ENCODE results near the gene AKAP12.
"Not testable (repeated sequence)": the region's sequence is repeated elsewhere in the genome, so short reads cannot be mapped to it uniquely, and the experiment has no call there.

The AKAP12 gene

GRCh38 chr6:151307501-151307900 lies 67.7 kb downstream of the AKAP12 start:
- in situ Hi-C loops (cut with MboI; ENCODE audit: low sequenced_read_pairs) = no loop called here

DNA sequence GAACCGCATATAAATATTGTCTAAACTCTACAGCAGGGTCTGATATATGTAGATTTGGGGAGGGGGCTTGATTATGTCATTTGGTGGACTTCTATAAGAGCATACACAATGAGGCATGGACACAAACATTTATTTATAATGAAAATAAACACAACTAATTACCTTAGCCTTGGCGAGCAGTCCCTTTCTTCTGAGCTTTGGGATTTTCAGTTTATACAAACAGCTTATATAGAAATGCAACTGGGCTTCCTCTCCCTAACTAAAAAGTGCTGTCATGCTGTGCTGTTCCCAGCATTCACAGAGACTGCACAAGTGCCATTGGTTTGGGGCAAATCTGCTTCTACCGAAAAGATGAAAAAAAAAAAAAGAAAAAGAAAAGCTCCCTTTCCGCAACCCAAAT lies 69.9 kb downstream of the AKAP12 start:
- in situ Hi-C loops (cut with MboI; ENCODE audit: low sequenced_read_pairs) = no loop called here

GRCh38 chr6:151310279-151310678 lies 70.5 kb downstream of the AKAP12 start:
- in situ Hi-C loops (cut with MboI; ENCODE audit: low sequenced_read_pairs) = no loop called here

DNA sequence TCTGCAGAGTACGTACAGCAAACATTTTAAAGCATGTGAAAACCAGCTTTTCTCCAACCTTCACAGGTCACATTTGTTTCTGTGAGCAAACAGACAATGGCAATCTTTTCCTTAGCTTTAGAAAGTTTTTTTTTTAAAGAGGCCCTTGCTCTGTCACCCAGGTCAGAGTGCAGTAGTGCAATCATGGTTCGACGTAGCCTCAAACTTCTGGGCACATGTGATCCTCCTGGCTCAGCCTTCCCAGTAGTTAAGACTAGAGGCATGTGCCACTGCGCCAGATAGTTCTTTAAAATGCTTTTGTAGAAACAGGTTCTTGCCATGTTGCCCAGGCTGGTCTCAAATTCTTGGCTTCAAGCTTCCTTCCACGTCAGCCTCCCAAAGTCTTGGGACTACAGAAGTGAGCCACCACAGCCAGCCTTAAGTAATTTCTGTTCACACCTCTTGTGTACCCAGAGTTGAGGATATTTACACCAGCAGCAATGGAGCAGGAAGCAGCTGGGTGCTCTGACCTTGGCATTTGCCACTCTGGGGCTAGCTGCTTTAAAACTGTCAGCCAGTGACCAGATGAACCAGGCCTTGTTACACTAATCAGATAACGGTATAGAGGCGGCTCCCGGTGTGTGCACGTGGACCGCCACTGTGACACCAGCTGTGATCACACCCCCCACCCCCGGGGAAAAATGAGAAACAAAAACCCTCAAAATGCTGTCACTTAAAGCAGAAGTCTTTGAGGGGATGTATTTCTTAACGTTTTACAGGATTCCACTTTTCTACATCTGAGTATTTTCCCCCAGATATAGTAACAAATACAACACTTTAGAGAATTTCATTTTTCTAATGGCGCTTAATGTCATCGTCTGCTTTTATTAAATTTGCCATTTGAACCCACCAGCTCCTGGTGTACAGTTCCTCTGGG lies 71.3 kb downstream of the AKAP12 start:
- in situ Hi-C loops (cut with MboI; ENCODE audit: low sequenced_read_pairs) = no loop called here

GRCh38 chr6:151313066-151313491 lies 73.3 kb downstream of the AKAP12 start:
- in situ Hi-C loops (cut with MboI; ENCODE audit: low sequenced_read_pairs) = no loop called here

DNA sequence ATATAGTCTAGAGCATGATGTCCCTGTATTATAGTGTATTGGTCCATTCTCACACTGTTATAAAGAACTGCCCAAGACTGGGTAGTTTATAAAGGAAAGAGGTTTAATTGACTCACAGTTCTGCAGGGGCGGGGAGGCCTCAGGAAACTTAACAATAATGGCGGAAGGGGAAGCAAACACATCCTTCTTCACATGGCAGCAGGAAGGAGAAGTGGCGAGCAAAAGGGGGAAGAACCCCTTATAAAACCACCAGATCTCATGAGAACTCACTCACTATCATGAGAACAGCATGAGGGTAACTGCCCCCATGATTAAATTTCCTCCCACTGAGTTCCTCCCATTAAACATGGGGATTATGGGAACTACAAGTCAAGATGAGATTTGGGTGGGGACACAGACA lies 75.9 kb downstream of the AKAP12 start:
- in situ Hi-C loops (cut with MboI; ENCODE audit: low sequenced_read_pairs) = not testable (repeated sequence)

GRCh38 chr6:151317103-151317994 lies 77.6 kb downstream of the AKAP12 start:
- in situ Hi-C loops (cut with MboI; ENCODE audit: low sequenced_read_pairs) = no loop called here

DNA sequence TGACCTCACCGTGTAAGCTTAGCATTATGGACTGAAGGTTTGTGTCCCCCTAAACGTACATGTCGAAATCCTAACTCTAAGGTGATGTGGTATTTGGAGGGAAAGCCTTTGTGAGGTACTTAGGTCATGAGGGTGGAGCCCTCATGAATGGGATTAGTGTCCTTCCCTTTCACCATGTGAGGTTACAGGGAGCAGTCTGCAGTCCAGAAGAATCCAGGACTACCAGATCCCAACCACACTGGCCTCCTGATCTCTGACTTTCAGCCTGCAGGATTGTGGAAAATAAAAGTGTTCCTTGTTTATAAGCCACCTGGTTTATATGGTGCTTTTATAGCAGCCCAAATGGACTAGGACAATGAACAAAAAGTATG lies 78.2 kb downstream of the AKAP12 start:
- in situ Hi-C loops (cut with MboI; ENCODE audit: low sequenced_read_pairs) = no loop called here

DNA sequence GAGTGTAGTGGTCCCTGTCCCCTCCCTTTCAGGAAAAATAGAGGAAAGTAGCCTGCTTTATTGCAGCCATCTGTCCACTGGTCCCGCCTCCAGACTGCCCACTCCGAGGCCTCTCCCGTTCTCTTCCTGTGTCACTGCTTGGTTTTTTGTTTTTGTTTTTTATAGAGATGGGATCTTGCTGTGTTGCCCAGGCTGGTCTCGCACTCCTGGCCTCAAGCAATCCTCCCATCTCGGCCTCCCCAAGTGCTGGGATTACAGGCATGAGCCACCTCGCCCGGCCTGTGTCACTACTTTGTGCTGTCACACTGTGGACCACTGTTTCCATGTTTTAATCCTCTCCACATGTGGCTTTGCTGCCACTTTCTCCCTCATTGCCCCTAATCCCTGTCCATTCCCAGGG lies 80.4 kb downstream of the AKAP12 start:
- in situ Hi-C loops (cut with MboI; ENCODE audit: low sequenced_read_pairs) = loop anchor here (10.0 kb wide), 1 partner anchor 425 kb away; no protein-coding TSS in a partner anchor

- in situ Hi-C loops (cut with MboI; ENCODE audit: low sequenced_read_pairs) = loop anchor here (10.0 kb wide), 1 partner anchor 427 kb away; no protein-coding TSS in a partner anchor
Observed at GRCh38 chr6:151321438-151321837, 81.7 kb downstream of the AKAP12 start.

GRCh38 chr6:151322570-151322969 lies 82.8 kb downstream of the AKAP12 start:
- in situ Hi-C loops (cut with MboI; ENCODE audit: low sequenced_read_pairs) = loop anchor here (10.0 kb wide), 1 partner anchor 428 kb away; no protein-coding TSS in a partner anchor

DNA sequence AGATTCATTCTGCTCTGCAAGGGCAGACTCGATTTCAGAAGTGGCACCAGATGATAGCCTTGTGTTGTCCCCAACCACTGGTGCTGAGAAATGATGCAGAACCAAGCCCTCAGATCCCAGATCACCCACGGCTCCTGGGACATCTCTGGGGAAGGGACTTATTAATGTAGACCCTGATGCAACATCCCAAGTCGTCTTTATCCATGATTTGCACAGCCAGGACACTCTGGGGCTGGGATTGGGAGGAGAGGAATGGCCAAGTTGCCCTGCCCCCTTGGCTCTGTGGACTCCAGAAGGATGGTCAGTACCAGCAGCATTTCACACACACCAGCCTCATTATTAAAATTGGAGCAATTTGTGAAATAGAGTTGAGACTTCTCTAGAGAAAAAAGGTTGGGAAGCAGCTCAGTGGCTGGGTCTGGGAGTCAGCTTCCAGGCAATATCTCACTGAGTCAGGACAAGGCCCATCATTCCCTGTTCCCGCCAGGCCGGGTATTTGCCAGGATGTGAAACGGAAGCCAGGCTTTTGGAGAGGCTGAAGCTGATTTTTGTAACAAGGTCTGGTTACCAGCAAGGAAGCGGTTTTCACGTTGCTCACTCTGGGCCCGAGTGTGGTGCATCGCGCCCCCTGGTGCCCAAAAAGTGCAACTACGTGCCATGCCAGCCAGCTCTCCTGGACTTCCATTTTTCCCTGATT lies 84.2 kb downstream of the AKAP12 start:
- in situ Hi-C loops (cut with MboI; ENCODE audit: low sequenced_read_pairs) = loop anchor here (10.0 kb wide), 1 partner anchor 429 kb away; no protein-coding TSS in a partner anchor

DNA sequence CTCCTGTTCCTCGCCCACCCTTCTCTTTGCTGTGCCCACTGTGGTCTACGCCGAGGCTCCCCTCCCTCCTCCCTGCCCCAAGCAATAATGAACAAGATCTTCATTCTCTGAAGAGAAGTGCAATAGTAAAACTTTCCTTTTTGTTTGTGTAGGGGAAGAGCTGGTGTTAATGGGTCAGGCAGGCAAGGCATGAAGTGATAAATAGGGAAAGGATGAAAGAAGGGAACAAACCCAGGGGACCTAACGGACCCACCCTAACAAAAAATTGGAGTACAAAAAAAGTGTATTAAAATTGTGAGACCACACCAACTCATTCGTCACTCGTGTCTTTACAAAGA lies 84.7 kb downstream of the AKAP12 start:
- in situ Hi-C loops (cut with MboI; ENCODE audit: low sequenced_read_pairs) = loop anchor here (10.0 kb wide), 1 partner anchor 430 kb away; no protein-coding TSS in a partner anchor

DNA sequence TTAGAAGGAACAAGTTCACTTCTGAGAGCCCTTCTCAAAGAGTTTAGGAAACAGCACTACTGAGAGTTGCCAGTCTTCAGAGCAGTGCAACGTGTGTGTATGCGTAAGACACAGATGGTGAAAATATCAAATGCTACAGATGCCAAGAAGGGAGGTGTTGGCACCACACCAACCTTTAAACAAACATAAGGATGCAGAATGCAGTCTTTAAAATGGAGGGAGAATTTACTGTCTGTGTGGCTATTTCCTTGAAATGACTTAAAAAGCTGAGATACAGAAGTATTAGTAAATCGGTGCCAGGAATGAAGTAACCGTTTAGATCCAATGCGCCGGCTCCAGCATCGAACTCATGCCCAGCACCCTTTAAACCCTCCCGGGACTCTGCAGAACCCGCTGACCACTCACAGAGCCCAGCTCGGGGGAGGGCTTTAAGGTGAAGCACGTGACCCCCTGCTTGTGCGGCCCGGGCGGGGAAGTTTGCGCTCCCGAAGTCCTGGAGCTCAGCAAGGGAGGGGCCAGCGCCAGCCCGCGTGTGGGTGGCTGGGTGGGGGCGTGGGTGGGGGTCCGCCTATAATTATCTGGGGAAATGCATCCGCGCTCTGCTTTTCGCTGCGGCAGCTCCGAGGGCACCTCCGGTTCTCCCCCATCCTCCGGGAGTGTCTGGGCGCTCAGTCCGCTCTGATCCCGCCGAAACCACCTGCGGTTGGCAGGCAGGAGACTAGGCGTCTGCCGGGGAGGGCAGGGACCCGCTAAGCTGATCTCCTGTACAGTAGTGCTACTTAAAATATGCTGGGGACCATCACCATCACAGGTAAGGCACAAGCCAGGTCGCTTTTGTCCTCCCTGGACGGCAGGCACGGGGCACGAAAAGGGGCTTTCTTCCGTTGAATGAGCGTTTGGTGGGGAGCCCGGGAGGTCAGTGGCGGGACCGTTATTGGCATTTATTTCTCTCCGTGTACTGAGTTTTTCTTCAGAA lies 85.6 kb downstream of the AKAP12 start:
- in situ Hi-C loops (cut with MboI; ENCODE audit: low sequenced_read_pairs) = loop anchor here (10.0 to 25.0 kb wide), 2 partner anchors 313 to 431 kb away; no protein-coding TSS in a partner anchor

DNA sequence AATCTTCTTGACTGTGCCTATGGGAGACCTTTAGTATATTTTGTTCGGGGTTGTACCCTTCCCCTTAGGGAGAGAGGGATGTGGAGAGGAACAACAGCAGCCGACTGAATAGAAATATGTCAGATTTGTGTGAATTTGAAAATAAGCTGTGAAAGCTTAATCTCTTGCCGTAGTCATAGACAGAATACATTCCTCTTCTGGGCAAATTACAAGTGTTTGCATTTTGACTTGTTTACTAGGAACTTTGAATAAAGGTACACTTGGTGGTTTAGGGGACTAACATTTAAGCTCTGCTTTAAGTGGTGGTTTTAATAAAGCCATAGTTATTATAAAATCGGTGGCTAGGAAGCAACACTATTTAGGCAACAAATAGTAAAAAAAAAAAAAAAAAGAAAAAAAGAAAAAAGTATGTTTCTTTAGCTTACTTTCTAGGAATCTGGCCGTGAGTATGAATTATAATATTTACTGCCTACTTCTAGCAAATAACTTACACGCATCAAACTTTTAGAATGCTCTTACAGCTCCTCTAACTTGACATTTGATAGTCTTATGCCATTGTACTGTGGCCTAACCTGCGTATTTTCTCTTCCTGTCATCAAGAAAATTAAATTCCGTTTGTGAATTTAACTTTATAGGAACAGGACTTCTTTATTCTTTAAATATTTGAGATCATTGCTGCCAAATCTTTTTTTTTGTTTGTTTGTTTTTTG lies 86.5 kb downstream of the AKAP12 start:
- in situ Hi-C loops (cut with MboI; ENCODE audit: low sequenced_read_pairs) = loop anchor here (10.0 to 25.0 kb wide), 2 partner anchors 314 to 431 kb away; no protein-coding TSS in a partner anchor

GRCh38 chr6:151327101-151327500 lies 87.3 kb downstream of the AKAP12 start:
- in situ Hi-C loops (cut with MboI; ENCODE audit: low sequenced_read_pairs) = loop anchor here (10.0 to 25.0 kb wide), 2 partner anchors 315 to 432 kb away; no protein-coding TSS in a partner anchor

DNA sequence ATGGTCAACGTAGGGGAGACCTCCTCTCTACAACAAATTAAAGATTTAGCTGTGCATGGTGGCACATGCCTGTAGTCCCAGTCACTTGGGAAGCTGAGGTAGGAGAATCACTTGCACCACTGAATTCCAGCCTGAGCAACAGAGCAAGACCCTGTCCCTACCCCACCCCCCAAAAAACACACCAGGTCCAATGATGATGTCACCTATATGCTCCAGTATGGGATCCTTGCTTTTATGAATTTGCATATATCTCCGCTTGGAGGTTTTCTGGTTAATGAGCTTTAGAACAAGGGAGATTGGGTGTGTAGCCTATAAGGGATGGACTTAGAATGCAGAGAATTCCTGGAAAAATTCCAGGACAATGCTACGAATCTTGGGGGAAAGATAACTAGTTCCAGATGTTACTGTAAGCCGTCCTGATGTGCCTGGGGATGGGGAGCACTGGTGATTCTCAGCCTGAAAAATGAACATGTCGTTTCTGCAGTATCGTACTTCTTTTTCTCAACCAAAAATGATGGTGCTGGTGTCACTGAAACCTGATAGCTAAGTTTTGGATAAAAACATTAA lies 90.4 kb downstream of the AKAP12 start:
- in situ Hi-C loops (cut with MboI; ENCODE audit: low sequenced_read_pairs) = loop anchor here (25.0 kb wide), 1 partner anchor 318 kb away; no protein-coding TSS in a partner anchor

DNA sequence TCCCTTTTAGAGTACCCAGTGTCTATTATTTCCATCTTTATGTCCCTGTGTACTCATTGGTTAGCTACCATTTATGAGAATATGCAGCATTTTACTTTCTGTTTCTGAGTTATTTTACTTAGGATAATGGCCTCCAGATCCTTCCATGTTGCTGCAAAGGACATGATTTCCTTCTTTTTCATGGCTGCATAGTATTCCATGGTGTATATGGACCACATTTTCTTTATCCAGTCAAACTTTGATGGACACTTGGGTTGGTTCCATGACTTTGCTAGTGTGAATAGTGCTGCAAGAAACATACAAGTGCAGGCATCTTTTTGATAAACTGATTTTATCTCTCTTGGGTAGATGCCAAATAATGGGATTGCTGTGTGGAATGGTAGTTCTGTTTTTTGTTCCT lies 96.2 kb downstream of the AKAP12 start:
- in situ Hi-C loops (cut with MboI; ENCODE audit: low sequenced_read_pairs) = loop anchor here (25.0 kb wide), 1 partner anchor 324 kb away; no protein-coding TSS in a partner anchor

Measured in HL-60/S4 treated with phorbol 12-myristate 13-acetate at 8.2 ng/mL for 4 days and 3 days (cell line).